ENCODE measurements around the gene CTCF.
A peak's percentile ranks its signal among the peaks of the same experiment; 100 is the strongest.

Gene CTCF

GRCh38 chr16:67561501-67561823, 864 bp upstream of the CTCF start:
- Histone ChIP-seq H3K4me1 (ENCODE audit: control insufficient read depth, insufficient read depth, low read depth, low read length) (peaks cover 1% of the 10 kb centered on the region), H3K9ac (ENCODE audit: low read length) (peak overlapping the region; percentile 86), H4K91ac (ENCODE audit: low read length) (no peak overlapping the region), H3K27ac (ENCODE audit: low read length, poor library complexity, severe bottlenecking) (peak overlapping the region; percentile 82), H3K4ac (ENCODE audit: low read depth in 1 of 2, low read length in 2 of 2) (peak overlapping the region in 1 of 2 experiments; percentile 54), H2BK120ac (ENCODE audit: low read depth, low read length) (no peak overlapping the region), H2BK12ac (ENCODE audit: low read length in 2 of 2) (peak overlapping the region in 1 of 2 experiments; percentile 71), H3K79me1 (replicated peaks; ENCODE audit: low read length, poor library complexity, severe bottlenecking) (peaks cover 13% of the 10 kb centered on the region), H3K9me3 (ENCODE audit: control insufficient read depth, low read length) (no peaks in the 10 kb centered on the region), H4K8ac (ENCODE audit: low read length) (peak overlapping the region; percentile 43), H3K27me3 (ENCODE audit: control insufficient read depth in 1 of 2, insufficient read depth in 1 of 2, low read length in 2 of 2) (no peaks in the 10 kb centered on the region), H3K23ac (ENCODE audit: low read length in 2 of 2) (no peak overlapping the region), H3K4me2 (ENCODE audit: low read length, poor library complexity, severe bottlenecking) (peak overlapping the region; percentile 85), H2BK15ac (ENCODE audit: low read depth, poor library complexity, severe bottlenecking) (no peak overlapping the region), H2BK5ac (ENCODE audit: low read depth, low read length, poor library complexity, severe bottlenecking) (no peak overlapping the region), H3K36me3 (ENCODE audit: control insufficient read depth in 1 of 2, insufficient read depth in 2 of 2, low read depth in 1 of 2, low read length in 2 of 2) (no peaks in the 10 kb centered on the region), H3K14ac (ENCODE audit: low read length in 2 of 2) (peak overlapping the region in 1 of 2 experiments; percentile 77), H3K18ac (ENCODE audit: low read depth in 1 of 2, low read length in 2 of 2) (peak overlapping the region; percentile 58 to 89), H2AK5ac (ENCODE audit: low read length, severe bottlenecking) (no peak overlapping the region), H3K4me3 (ENCODE audit: insufficient read depth in 1 of 2, low read depth in 1 of 2, low read length in 2 of 2) (peak overlapping the region; percentile 81 to 98), H2AFZ (ENCODE audit: low read depth, low read length) (peak overlapping the region; percentile 43)
- peak; percentile 24 for DNase-seq
- 4% methylated on average over 8 of the region's 8 CpGs for WGBS

- peak overlapping the region in 1 of 2 experiments; percentile 77 for H3K14ac ChIP-seq (ENCODE audit: low read length in 2 of 2)
- peak overlapping the region; percentile 85 for H3K4me2 ChIP-seq (ENCODE audit: low read length, poor library complexity, severe bottlenecking)
- peak overlapping the region; percentile 82 for H3K27ac ChIP-seq (ENCODE audit: low read length, poor library complexity, severe bottlenecking)
- no peaks in the 10 kb centered on the region for H3K27me3 ChIP-seq (ENCODE audit: control insufficient read depth in 1 of 2, insufficient read depth in 1 of 2, low read length in 2 of 2)
- peak overlapping the region; percentile 81 to 98 for H3K4me3 ChIP-seq (ENCODE audit: insufficient read depth in 1 of 2, low read depth in 1 of 2, low read length in 2 of 2)
- under 1% methylated on average over 54 of the region's 76 CpGs for WGBS
- no peak overlapping the region for H2BK5ac ChIP-seq (ENCODE audit: low read depth, low read length, poor library complexity, severe bottlenecking)
- peak overlapping the region in 1 of 2 experiments; percentile 54 for H3K4ac ChIP-seq (ENCODE audit: low read depth in 1 of 2, low read length in 2 of 2)
- H2AK5ac ChIP-seq (ENCODE audit: low read length, severe bottlenecking) = no peak overlapping the region
- H4K8ac ChIP-seq (ENCODE audit: low read length) = no peak overlapping the region
- no peaks in the 10 kb centered on the region for H3K9me3 ChIP-seq (ENCODE audit: control insufficient read depth, low read length)
- peaks cover 5% of the 10 kb centered on the region for H3K4me1 ChIP-seq (ENCODE audit: control insufficient read depth, insufficient read depth, low read depth, low read length)
- peaks cover 10% of the 10 kb centered on the region for H3K79me1 ChIP-seq (replicated peaks; ENCODE audit: low read length, poor library complexity, severe bottlenecking)
- H3K36me3 ChIP-seq (ENCODE audit: control insufficient read depth in 1 of 2, insufficient read depth in 2 of 2, low read depth in 1 of 2, low read length in 2 of 2) = no peaks in the 10 kb centered on the region
- DNase-seq = peak; percentile 97
- H2BK12ac ChIP-seq (ENCODE audit: low read length in 2 of 2) = peak overlapping the region in 1 of 2 experiments; percentile 71
- H2BK120ac ChIP-seq (ENCODE audit: low read depth, low read length) = peak overlapping the region; percentile 100
- H4K91ac ChIP-seq (ENCODE audit: low read length) = no peak overlapping the region
- H2BK15ac ChIP-seq (ENCODE audit: low read depth, poor library complexity, severe bottlenecking) = no peak overlapping the region
- H3K9ac ChIP-seq (ENCODE audit: low read length) = peak overlapping the region; percentile 86
- H3K18ac ChIP-seq (ENCODE audit: low read depth in 1 of 2, low read length in 2 of 2) = peak overlapping the region; percentile 58 to 89
- no peak overlapping the region for H3K23ac ChIP-seq (ENCODE audit: low read length in 2 of 2)
- peak overlapping the region; percentile 43 for H2AFZ ChIP-seq (ENCODE audit: low read depth, low read length)
Observed at GRCh38 chr16:67561824-67562525, 351 bp upstream of the CTCF start.

GRCh38 chr16:67562918-67563707, 787 bp downstream of the CTCF start:
- peak overlapping the region; percentile 71 for H2BK120ac ChIP-seq (ENCODE audit: low read depth, low read length)

More at GRCh38 chr16:67562918-67563707, 787 bp downstream of the CTCF start:
- peak overlapping the region; percentile 100 for H3K4ac ChIP-seq (ENCODE audit: low read depth in 1 of 2, low read length in 2 of 2)
- H3K79me1 ChIP-seq (replicated peaks; ENCODE audit: low read length, poor library complexity, severe bottlenecking) = peaks cover 10% of the 10 kb centered on the region
- peak overlapping the region; percentile 85 to 98 for H3K4me3 ChIP-seq (ENCODE audit: insufficient read depth in 1 of 2, low read depth in 1 of 2, low read length in 2 of 2)
- H2AFZ ChIP-seq (ENCODE audit: low read depth, low read length) = peak overlapping the region; percentile 99
- peak overlapping the region; percentile 96 for H3K4me2 ChIP-seq (ENCODE audit: low read length, poor library complexity, severe bottlenecking)
- peak overlapping the region in 1 of 2 experiments; percentile 97 for H2BK12ac ChIP-seq (ENCODE audit: low read length in 2 of 2)
- peak overlapping the region; percentile 89 for H2BK5ac ChIP-seq (ENCODE audit: low read depth, low read length, poor library complexity, severe bottlenecking)
- DNase-seq = peak; percentile 73
- no peaks in the 10 kb centered on the region for H3K36me3 ChIP-seq (ENCODE audit: control insufficient read depth in 1 of 2, insufficient read depth in 2 of 2, low read depth in 1 of 2, low read length in 2 of 2)
- peak overlapping the region; percentile 100 for H3K23ac ChIP-seq (ENCODE audit: low read length in 2 of 2)
- peak overlapping the region; percentile 96 for H3K9ac ChIP-seq (ENCODE audit: low read length)
- H2BK15ac ChIP-seq (ENCODE audit: low read depth, poor library complexity, severe bottlenecking) = peak overlapping the region; percentile 96
- peaks cover 5% of the 10 kb centered on the region for H3K4me1 ChIP-seq (ENCODE audit: control insufficient read depth, insufficient read depth, low read depth, low read length)
- no peaks in the 10 kb centered on the region for H3K27me3 ChIP-seq (ENCODE audit: control insufficient read depth in 1 of 2, insufficient read depth in 1 of 2, low read length in 2 of 2)
- H4K8ac ChIP-seq (ENCODE audit: low read length) = peak overlapping the region; percentile 95
- under 1% methylated on average over 81 of the region's 96 CpGs for WGBS
- H3K14ac ChIP-seq (ENCODE audit: low read length in 2 of 2) = peak overlapping the region; percentile 74 to 100
- no peaks in the 10 kb centered on the region for H3K9me3 ChIP-seq (ENCODE audit: control insufficient read depth, low read length)
- H3K27ac ChIP-seq (ENCODE audit: low read length, poor library complexity, severe bottlenecking) = peak overlapping the region; percentile 86
- H2AK5ac ChIP-seq (ENCODE audit: low read length, severe bottlenecking) = no peak overlapping the region
- peak overlapping the region; percentile 98 for H4K91ac ChIP-seq (ENCODE audit: low read length)
- H3K18ac ChIP-seq (ENCODE audit: low read depth in 1 of 2, low read length in 2 of 2) = peak overlapping the region; percentile 99 to 100

Data from mesenchymal stem cell (in vitro differentiated cells and primary cell).